Neural crest cell (in vitro differentiated cells): ENCODE measurements around the gene THEM5. TPM values are rescaled to one million over a fixed set of nuclear protein-coding genes. Genes with fewer than 3 reads are reported as not detected.
"Not testable (repeated sequence)": the region's sequence is repeated elsewhere in the genome, so short reads cannot be mapped to it uniquely, and the experiment has no call there.

Source experiments
- DNase-seq: peaks from one replicate; pipeline ENCODE4 v3.0.0; 2021; ENCODE audit warnings: low read depth, mixed read lengths, low spot score
- H3K27ac Mint-ChIP-seq: one replicate; pipeline ENCODE4 v1.8.0; 2021; ENCODE audit warnings: mild to moderate bottlenecking, mixed read lengths; ENCODE audit not compliant: unreplicated experiment
- H3K27me3 Mint-ChIP-seq: 2 replicates; pipeline ENCODE4 v1.8.0; 2021; ENCODE audit warnings: low read depth, mild to moderate bottlenecking, mixed read lengths
- H3K36me3 Mint-ChIP-seq: 2 replicates; pipeline ENCODE4 v1.8.0; 2021; ENCODE audit warnings: low read depth, mild to moderate bottlenecking, mixed read lengths
- H3K4me1 Mint-ChIP-seq: 2 replicates; pipeline ENCODE4 v1.8.0; 2021; ENCODE audit warnings: mixed read lengths
- H3K4me3 Mint-ChIP-seq: one replicate; pipeline ENCODE4 v1.8.0; 2021; ENCODE audit warnings: mild to moderate bottlenecking, mixed read lengths
- H3K9me3 Mint-ChIP-seq: 2 replicates; pipeline ENCODE4 v1.8.0; 2021; ENCODE audit warnings: mixed read lengths
- CTCF ChIP-seq: fragments of 200-600 bp; sonication (generic); conservative IDR thresholded peaks from 2 replicates; pipeline ENCODE4 v1.5.0; 2021; ENCODE audit warnings: antibody characterized with exemption, mild to moderate bottlenecking
- long read RNA-seq: library from polyadenylated mRNA; unstranded; transcript quantifications from one replicate; pipeline ENCODE4 v2.0.0, GENCODE V29; 2020
- total RNA-seq: library from RNA; stranded (reverse); gene quantifications from 2 replicates; pipeline ENCODE4 v1.2.1, GENCODE V29; 2021

The THEM5 gene
- total RNA-seq = not detected in 2 replicates
- long read RNA-seq = 0 reads

GRCh38 chr1:151853411-151853943, at the start of gene THEM5:
TSS of gene THEM5 (minus strand) at chr1:151853712. CDS start at chr1:151853565, 147 bp downstream.
- no peak within 1 kb of the TSS for H3K27ac Mint-ChIP-seq

GRCh38 chr1:151902858-151903257, 49.3 kb upstream of the THEM5 start:
- Mint-ChIP-seq H3K4me1 (no peaks in the 10 kb centered on the region), H3K27me3 (no peaks in the 10 kb centered on the region), H3K9me3 (peaks cover 22% of the 10 kb centered on the region), H3K36me3 (peaks cover 56% of the 10 kb centered on the region), H3K27ac (no peak overlapping the region), H3K4me3 (no peak overlapping the region)
- TF ChIP-seq CTCF = no peak
- no peak for DNase-seq

More at GRCh38 chr1:151853411-151853943, at the start of gene THEM5:
- Mint-ChIP-seq H3K9me3 (no peaks in the 10 kb centered on the region), H3K4me3 (no peak within 1 kb of the TSS), H3K4me1 (peaks cover 7% of the 10 kb centered on the region), H3K36me3 (no peaks in the 10 kb centered on the region), H3K27me3 (peaks cover 4% of the 10 kb centered on the region)
- TF ChIP-seq CTCF = no peak
- DNase-seq = no peak

- peaks cover 20% of the 10 kb centered on the region for H3K9me3 Mint-ChIP-seq
These were observed 47.3 kb upstream of the THEM5 start for GRCh38 chr1:151900804-151901203.

GRCh38 chr1:151898519-151898991, 45.0 kb upstream of the THEM5 start:
- no peak for DNase-seq
- Mint-ChIP-seq H3K4me3 (no peak overlapping the region), H3K36me3 (peaks cover 42% of the 10 kb centered on the region), H3K4me1 (no peaks in the 10 kb centered on the region), H3K27ac (peak overlapping the region; percentile 75), H3K9me3 (peaks cover 20% of the 10 kb centered on the region), H3K27me3 (no peaks in the 10 kb centered on the region)
- TF ChIP-seq CTCF = no peak

More at GRCh38 chr1:151900804-151901203, 47.3 kb upstream of the THEM5 start:
- H3K4me1 Mint-ChIP-seq, H3K4me3 Mint-ChIP-seq, DNase-seq, H3K27ac Mint-ChIP-seq, H3K27me3 Mint-ChIP-seq: not testable (repeated sequence)
- H3K36me3 Mint-ChIP-seq = peaks cover 48% of the 10 kb centered on the region

- no peak overlapping the region for H3K27ac Mint-ChIP-seq
- peaks cover 41% of the 10 kb centered on the region for H3K36me3 Mint-ChIP-seq
- H3K4me1 Mint-ChIP-seq = no peaks in the 10 kb centered on the region
- TF ChIP-seq CTCF = no peak
- no peak for DNase-seq
- no peaks in the 10 kb centered on the region for H3K27me3 Mint-ChIP-seq
- no peak overlapping the region for H3K4me3 Mint-ChIP-seq
- H3K9me3 Mint-ChIP-seq = peaks cover 18% of the 10 kb centered on the region
These were observed 44.5 kb upstream of the THEM5 start for GRCh38 chr1:151897991-151898431.

GRCh38 chr1:151893176-151893924, 39.8 kb upstream of the THEM5 start:
- Mint-ChIP-seq H3K4me3 (no peak overlapping the region), H3K27me3 (no peaks in the 10 kb centered on the region), H3K4me1 (no peaks in the 10 kb centered on the region), H3K36me3 (peaks cover 28% of the 10 kb centered on the region), H3K9me3 (no peaks in the 10 kb centered on the region), H3K27ac (no peak overlapping the region)
- no peak for DNase-seq
- TF ChIP-seq CTCF = no peak
